ENCODE measurements around the gene BCAR1. TPM values are rescaled to one million over a fixed set of nuclear protein-coding genes. Genes with fewer than 3 reads are reported as not detected.
"Not testable (repeated sequence)": the region's sequence is repeated elsewhere in the genome, so short reads cannot be mapped to it uniquely, and the experiment has no call there.

The BCAR1 gene
- polyA plus RNA-seq, 1 donor (not counting 4 experiments of a cell fraction or from before 2014, with no cell fraction given), result 17.8 TPM

DNA sequence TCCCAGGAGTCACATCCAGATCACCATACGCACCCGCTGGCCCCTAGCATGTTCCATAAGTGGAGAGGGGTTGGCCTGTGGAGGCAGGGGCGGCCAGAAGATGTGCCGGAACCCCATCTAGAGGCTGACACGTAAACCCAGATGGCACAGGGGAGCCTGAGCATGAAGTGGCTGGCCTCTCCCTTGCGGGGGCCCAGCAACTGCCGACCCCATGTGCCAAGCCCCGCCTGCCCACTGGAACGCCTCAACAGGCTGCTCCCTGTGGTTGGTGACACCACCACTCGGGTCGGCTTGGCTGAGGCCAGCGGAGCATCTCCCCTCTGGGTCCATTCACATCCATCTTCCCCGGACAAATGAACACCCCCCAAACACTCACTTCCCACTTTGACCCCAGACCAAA lies 9.5 kb downstream of the BCAR1 start:
- dilution Hi-C loops (cut with MboI; ENCODE audit: extremely low pct_ligation_motif_present, low sequenced_read_pairs), result loop anchor here (25.0 kb wide), 1 partner anchor 145 kb away; no protein-coding TSS in a partner anchor
- Histone ChIP-seq H3K36me3 (ENCODE audit: control insufficient read depth in 2 of 2, extremely low read depth in 1 of 2, insufficient read depth in 2 of 2, low read length in 2 of 2) (peaks cover 37 to 53% of the 10 kb centered on the region in 2 experiments), H3K9me1 (ENCODE audit: control insufficient read depth, extremely low read depth, insufficient read depth, low read length) (no peaks in the 10 kb centered on the region), H3K27me3 (ENCODE audit: control insufficient read depth, extremely low read depth, insufficient read depth, low read length) (no peaks in the 10 kb centered on the region), H4K20me1 (ENCODE audit: control insufficient read depth, extremely low read depth, insufficient read depth, low read length) (peaks cover 12% of the 10 kb centered on the region), H3K4me3 (ENCODE audit: control insufficient read depth in 2 of 3, extremely low read depth in 1 of 3, insufficient read depth in 2 of 3, low read depth in 1 of 3, low read length in 3 of 3) (no peak overlapping the region), H3K27ac (ENCODE audit: control insufficient read depth, insufficient read depth, low read length) (no peak overlapping the region), H3K79me2 (ENCODE audit: control insufficient read depth, insufficient read depth, low read length) (peaks cover 100% of the 10 kb centered on the region), H2AFZ (ENCODE audit: control insufficient read depth, low read length) (no peak overlapping the region), H3K4me1 (ENCODE audit: control insufficient read depth, extremely low read depth, insufficient read depth, low read length) (peaks cover 50% of the 10 kb centered on the region), H3K4me2 (ENCODE audit: control insufficient read depth, extremely low read depth, insufficient read depth, low read depth, low read length) (no peak overlapping the region), H3K9ac (ENCODE audit: control insufficient read depth, extremely low read depth, insufficient read depth, low read length) (no peak overlapping the region), H3K9me3 (ENCODE audit: control insufficient read depth, low read depth, low read length) (no peaks in the 10 kb centered on the region)
- no peak for FAIRE-seq
- no peak for DNase-seq (ENCODE audit: low read depth, low spot score)
- no peak for TF ChIP-seq EZH2 (IDR thresholded peaks at IDR 0.05; ENCODE audit: low read length)
- TF ChIP-seq, protein P1, sequence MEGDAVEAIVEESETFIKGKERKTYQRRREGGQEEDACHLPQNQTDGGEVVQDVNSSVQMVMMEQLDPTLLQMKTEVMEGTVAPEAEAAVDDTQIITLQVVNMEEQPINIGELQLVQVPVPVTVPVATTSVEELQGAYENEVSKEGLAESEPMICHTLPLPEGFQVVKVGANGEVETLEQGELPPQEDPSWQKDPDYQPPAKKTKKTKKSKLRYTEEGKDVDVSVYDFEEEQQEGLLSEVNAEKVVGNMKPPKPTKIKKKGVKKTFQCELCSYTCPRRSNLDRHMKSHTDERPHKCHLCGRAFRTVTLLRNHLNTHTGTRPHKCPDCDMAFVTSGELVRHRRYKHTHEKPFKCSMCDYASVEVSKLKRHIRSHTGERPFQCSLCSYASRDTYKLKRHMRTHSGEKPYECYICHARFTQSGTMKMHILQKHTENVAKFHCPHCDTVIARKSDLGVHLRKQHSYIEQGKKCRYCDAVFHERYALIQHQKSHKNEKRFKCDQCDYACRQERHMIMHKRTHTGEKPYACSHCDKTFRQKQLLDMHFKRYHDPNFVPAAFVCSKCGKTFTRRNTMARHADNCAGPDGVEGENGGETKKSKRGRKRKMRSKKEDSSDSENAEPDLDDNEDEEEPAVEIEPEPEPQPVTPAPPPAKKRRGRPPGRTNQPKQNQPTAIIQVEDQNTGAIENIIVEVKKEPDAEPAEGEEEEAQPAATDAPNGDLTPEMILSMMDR (optimal IDR thresholded peaks at IDR 0.05 in 1 of 3, IDR thresholded peaks at IDR 0.05 in 1 of 3, conservative IDR thresholded peaks at IDR 0.05 in 1 of 3; ENCODE audit: extremely low read depth in 1 of 3, insufficient read depth in 2 of 3, low read length in 3 of 3), result no peak

DNA sequence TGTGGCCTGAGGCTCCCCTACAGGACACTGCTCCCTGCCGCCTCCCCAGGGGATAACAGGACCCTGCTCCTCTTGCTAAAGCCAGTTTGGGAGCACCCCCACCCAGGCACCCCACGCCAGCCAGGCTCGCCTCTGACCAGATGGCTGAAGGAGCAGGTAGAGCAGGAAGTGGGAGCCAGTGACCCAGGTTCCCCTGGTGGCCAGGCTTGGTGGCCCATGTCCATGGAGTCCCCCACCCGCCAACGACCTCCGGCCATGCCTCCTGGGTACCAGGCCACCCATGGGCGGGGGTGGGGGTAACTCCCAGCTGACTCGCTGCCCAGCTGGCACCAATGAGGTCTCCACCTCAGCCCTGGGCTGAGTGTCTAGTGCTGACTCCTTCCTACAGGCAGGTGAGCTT lies 10.0 kb downstream of the BCAR1 start:
- Histone ChIP-seq H4K20me1 (ENCODE audit: control insufficient read depth, extremely low read depth, insufficient read depth, low read length) (peaks cover 12% of the 10 kb centered on the region), H3K9me1 (ENCODE audit: control insufficient read depth, extremely low read depth, insufficient read depth, low read length) (no peaks in the 10 kb centered on the region), H3K27ac (ENCODE audit: control insufficient read depth, insufficient read depth, low read length) (no peak overlapping the region), H3K27me3 (ENCODE audit: control insufficient read depth, extremely low read depth, insufficient read depth, low read length) (no peaks in the 10 kb centered on the region), H3K4me3 (ENCODE audit: control insufficient read depth in 2 of 3, extremely low read depth in 1 of 3, insufficient read depth in 2 of 3, low read depth in 1 of 3, low read length in 3 of 3) (no peak overlapping the region), H3K4me2 (ENCODE audit: control insufficient read depth, extremely low read depth, insufficient read depth, low read depth, low read length) (no peak overlapping the region), H3K79me2 (ENCODE audit: control insufficient read depth, insufficient read depth, low read length) (peaks cover 100% of the 10 kb centered on the region), H3K9me3 (ENCODE audit: control insufficient read depth, low read depth, low read length) (no peaks in the 10 kb centered on the region), H3K9ac (ENCODE audit: control insufficient read depth, extremely low read depth, insufficient read depth, low read length) (no peak overlapping the region), H3K4me1 (ENCODE audit: control insufficient read depth, extremely low read depth, insufficient read depth, low read length) (peaks cover 45% of the 10 kb centered on the region), H3K36me3 (ENCODE audit: control insufficient read depth in 2 of 2, extremely low read depth in 1 of 2, insufficient read depth in 2 of 2, low read length in 2 of 2) (peaks cover 39 to 52% of the 10 kb centered on the region in 2 experiments), H2AFZ (ENCODE audit: control insufficient read depth, low read length) (no peak overlapping the region)
- TF ChIP-seq EZH2 (IDR thresholded peaks at IDR 0.05; ENCODE audit: low read length), result no peak
- TF ChIP-seq, protein P1 (optimal IDR thresholded peaks at IDR 0.05 in 1 of 3, IDR thresholded peaks at IDR 0.05 in 1 of 3, conservative IDR thresholded peaks at IDR 0.05 in 1 of 3; ENCODE audit: extremely low read depth in 1 of 3, insufficient read depth in 2 of 3, low read length in 3 of 3), result no peak
- no peak for DNase-seq (ENCODE audit: low read depth, low spot score)
- no peak for FAIRE-seq
- dilution Hi-C loops (cut with MboI; ENCODE audit: extremely low pct_ligation_motif_present, low sequenced_read_pairs), result loop anchor here (25.0 kb wide), 1 partner anchor 146 kb away; no protein-coding TSS in a partner anchor

DNA sequence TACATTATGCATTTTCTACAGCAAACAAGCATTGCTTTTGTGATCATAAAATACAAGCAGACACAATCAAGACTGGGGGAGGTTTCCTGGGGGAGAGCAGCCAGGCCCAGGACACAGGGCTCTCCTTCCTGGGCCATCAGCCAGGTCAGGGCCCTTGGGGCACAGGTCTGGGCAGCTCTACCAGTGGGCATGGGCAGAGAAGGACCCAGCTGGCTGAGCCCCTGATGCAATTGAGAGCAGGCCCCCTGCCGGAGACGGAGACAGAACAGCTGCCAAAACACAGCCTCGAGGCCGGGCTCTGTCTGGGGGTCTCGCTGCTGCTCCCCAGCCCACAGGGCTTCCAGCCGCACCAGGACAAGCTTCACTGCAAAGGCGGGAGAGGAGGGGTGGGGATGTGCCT lies 10.8 kb downstream of the BCAR1 start:
- DNase-seq (ENCODE audit: low read depth, low spot score); H3K4me3 ChIP-seq (ENCODE audit: control insufficient read depth in 2 of 3, extremely low read depth in 1 of 3, insufficient read depth in 2 of 3, low read depth in 1 of 3, low read length in 3 of 3); FAIRE-seq; H3K27ac ChIP-seq (ENCODE audit: control insufficient read depth, insufficient read depth, low read length); H3K27me3 ChIP-seq (ENCODE audit: control insufficient read depth, extremely low read depth, insufficient read depth, low read length); H3K9me1 ChIP-seq (ENCODE audit: control insufficient read depth, extremely low read depth, insufficient read depth, low read length); H3K4me2 ChIP-seq (ENCODE audit: control insufficient read depth, extremely low read depth, insufficient read depth, low read depth, low read length); H2AFZ ChIP-seq (ENCODE audit: control insufficient read depth, low read length); H3K9me3 ChIP-seq (ENCODE audit: control insufficient read depth, low read depth, low read length); H3K9ac ChIP-seq (ENCODE audit: control insufficient read depth, extremely low read depth, insufficient read depth, low read length): not testable (repeated sequence)
- Histone ChIP-seq H3K4me1 (ENCODE audit: control insufficient read depth, extremely low read depth, insufficient read depth, low read length) (peaks cover 38% of the 10 kb centered on the region), H4K20me1 (ENCODE audit: control insufficient read depth, extremely low read depth, insufficient read depth, low read length) (peaks cover 12% of the 10 kb centered on the region), H3K36me3 (ENCODE audit: control insufficient read depth in 2 of 2, extremely low read depth in 1 of 2, insufficient read depth in 2 of 2, low read length in 2 of 2) (peaks cover 42 to 57% of the 10 kb centered on the region in 2 experiments), H3K79me2 (ENCODE audit: control insufficient read depth, insufficient read depth, low read length) (peaks cover 99% of the 10 kb centered on the region)
- dilution Hi-C loops (cut with MboI; ENCODE audit: extremely low pct_ligation_motif_present, low sequenced_read_pairs), result loop anchor here (25.0 kb wide), 1 partner anchor 147 kb away; no protein-coding TSS in a partner anchor

All from keratinocyte (primary cell).